ENCODE data around the gene UBA5.

Gene UBA5

GRCh38 chr3:132716372-132716771, 56.2 kb downstream of the UBA5 start:
- DNase-seq (ENCODE audit: low read depth) = no peak

- DNase-seq (ENCODE audit: low read depth) = no peak
Observed at GRCh38 chr3:132720228-132720627, 60.1 kb downstream of the UBA5 start.

- no peak for DNase-seq (ENCODE audit: low read depth)
Observed at GRCh38 chr3:132721479-132722164, 61.5 kb downstream of the UBA5 start.

GRCh38 chr3:132722165-132723023, 62.3 kb downstream of the UBA5 start, which contains the start of gene NPHP3:
Gene NPHP3, minus strand, starts transcription at chr3:132722409. Its CDS starts 54 bp downstream, at chr3:132722355.
- DNase-seq (ENCODE audit: low read depth) = peak; percentile 98

GRCh38 chr3:132723024-132723950, 63.2 kb downstream of the UBA5 start:
- DNase-seq (ENCODE audit: low read depth) = no peak

GRCh38 chr3:132726341-132726823, 66.3 kb downstream of the UBA5 start:
- no peak for DNase-seq (ENCODE audit: low read depth)

Data from activated T-cell treated with anti-CD3 and anti-CD28 coated beads for 1 hour (primary cell).